T-helper 2 cell treated with Interferon-gamma antibody and Interleukin-4, amounts not matched to agents 5 μg/mL and 100 μg/mL, for 36 hours (primary cell): ENCODE measurements around the gene CLIP4.

ENCODE experiments used
- DNase-seq: peaks from one replicate; pipeline ENCODE4 v3.0.0; 2021; ENCODE audit warnings: low spot score
- H3K27ac Mint-ChIP-seq: one replicate; pipeline ENCODE4 v1.8.0; 2021; ENCODE audit warnings: mild to moderate bottlenecking, mixed read lengths
- H3K27me3 Mint-ChIP-seq: one replicate; pipeline ENCODE4 v1.8.0; 2021; ENCODE audit warnings: low read depth, mixed read lengths
- H3K36me3 Mint-ChIP-seq: one replicate; pipeline ENCODE4 v1.8.0; 2021; ENCODE audit warnings: low read depth, mixed read lengths
- H3K4me1 Mint-ChIP-seq: one replicate; pipeline ENCODE4 v1.8.0; 2021; ENCODE audit warnings: low read depth, mixed read lengths
- H3K4me3 Mint-ChIP-seq: one replicate; pipeline ENCODE4 v1.8.0; 2022; ENCODE audit warnings: mild to moderate bottlenecking, moderate library complexity, mixed read lengths
- H3K9me3 Mint-ChIP-seq: one replicate; pipeline ENCODE4 v1.8.0; 2021; ENCODE audit warnings: mixed read lengths

Gene CLIP4

GRCh38 chr2:29229640-29230039 is 114.4 kb downstream of the CLIP4 start:
- Mint-ChIP-seq H3K4me3 (no peak overlapping the region), H3K27me3 (no peaks in the 10 kb centered on the region)

DNA sequence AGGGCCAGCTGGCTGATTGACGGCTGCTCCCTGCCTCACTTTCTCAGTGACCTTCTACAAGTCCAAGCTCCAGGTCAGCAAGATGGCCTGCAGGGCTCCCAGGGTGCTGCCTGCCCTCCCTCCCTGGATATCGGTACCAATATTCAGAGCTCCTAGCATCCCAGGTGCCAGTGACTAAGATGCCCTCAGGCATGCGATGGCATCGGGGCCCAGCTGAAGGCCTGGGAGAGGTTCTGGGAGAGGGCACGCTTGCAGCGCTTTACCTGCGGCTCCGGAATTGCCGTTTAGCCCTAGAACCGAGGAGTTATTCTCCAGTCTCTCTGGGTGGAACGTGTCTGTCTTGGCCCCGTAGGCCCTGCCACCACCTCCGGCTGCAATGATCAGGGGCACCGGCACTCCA is 116.8 kb downstream of the CLIP4 start:
- Mint-ChIP-seq H3K36me3 (no peaks in the 10 kb centered on the region), H3K4me3 (no peak overlapping the region), H3K4me1 (no peaks in the 10 kb centered on the region), H3K27ac (no peak overlapping the region), H3K27me3 (no peaks in the 10 kb centered on the region), H3K9me3 (no peaks in the 10 kb centered on the region)
- DNase-seq = no peak

More at GRCh38 chr2:29229640-29230039, 114.4 kb downstream of the CLIP4 start:
- no peak for DNase-seq
- Mint-ChIP-seq H3K4me1 (no peaks in the 10 kb centered on the region), H3K36me3 (no peaks in the 10 kb centered on the region), H3K27ac (no peak overlapping the region), H3K9me3 (no peaks in the 10 kb centered on the region)

GRCh38 chr2:29233428-29233827 is 118.2 kb downstream of the CLIP4 start:
- Mint-ChIP-seq H3K27me3 (no peaks in the 10 kb centered on the region), H3K4me1 (no peaks in the 10 kb centered on the region), H3K4me3 (no peak overlapping the region), H3K36me3 (no peaks in the 10 kb centered on the region), H3K9me3 (no peaks in the 10 kb centered on the region), H3K27ac (no peak overlapping the region)
- DNase-seq = no peak

DNA sequence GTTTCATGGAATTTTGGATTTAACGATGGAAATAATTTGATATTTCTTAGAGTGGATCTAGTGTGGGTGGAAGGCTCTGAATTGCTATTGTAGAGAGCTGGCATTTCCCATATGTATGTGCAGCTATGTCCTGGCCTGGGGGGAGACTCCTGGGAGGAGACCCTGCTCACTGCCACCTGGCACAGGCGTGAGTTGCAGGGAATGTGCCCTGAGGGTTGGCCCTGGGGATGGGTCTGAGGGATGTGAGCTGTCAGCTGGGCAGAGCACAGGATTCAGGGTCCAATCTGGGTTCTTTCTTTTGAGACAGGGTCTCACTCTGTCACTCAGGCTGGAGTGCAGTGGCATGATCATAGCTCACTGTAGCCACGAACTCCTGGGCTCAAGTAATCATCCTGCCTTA is 120.2 kb downstream of the CLIP4 start:
- Mint-ChIP-seq H3K4me3 (no peak overlapping the region), H3K36me3 (no peaks in the 10 kb centered on the region), H3K9me3 (no peaks in the 10 kb centered on the region), H3K27ac (no peak overlapping the region), H3K27me3 (no peaks in the 10 kb centered on the region), H3K4me1 (no peaks in the 10 kb centered on the region)
- DNase-seq = no peak

GRCh38 chr2:29236074-29236473 is 120.9 kb downstream of the CLIP4 start:
- DNase-seq = no peak
- Mint-ChIP-seq H3K27ac (no peak overlapping the region), H3K4me3 (no peak overlapping the region), H3K9me3 (no peaks in the 10 kb centered on the region), H3K4me1 (no peaks in the 10 kb centered on the region), H3K36me3 (no peaks in the 10 kb centered on the region), H3K27me3 (no peaks in the 10 kb centered on the region)

- no peaks in the 10 kb centered on the region for H3K9me3 Mint-ChIP-seq
- H3K27me3 Mint-ChIP-seq = no peaks in the 10 kb centered on the region
- H3K4me1 Mint-ChIP-seq = no peaks in the 10 kb centered on the region
- no peak overlapping the region for H3K27ac Mint-ChIP-seq
- no peaks in the 10 kb centered on the region for H3K36me3 Mint-ChIP-seq
- no peak for DNase-seq
- no peak overlapping the region for H3K4me3 Mint-ChIP-seq
Observed at GRCh38 chr2:29238497-29238896, 123.3 kb downstream of the CLIP4 start.
